GM13977 (cell line): ENCODE results near the gene RMP24.

Experiments used
- DNase-seq: peaks from one replicate; pipeline ENCODE4 v3.0.0; 2012; ENCODE audit warnings: low spot score
- in situ Hi-C: fragments of 300-500 bp; cut with MboI; formaldehyde crosslinking; loops from one replicate; pipeline ENCODE4 v1.12.0; 2022; ENCODE audit warnings: low sequenced_read_pairs, low pct_unique_long_range_greater_than_20kb, mixed read lengths, inconsistent platforms; ENCODE audit not compliant: unreplicated experiment
- TF ChIP-seq, protein P1 (sequence below): IDR thresholded peaks from 2 replicates; pipeline ENCODE4 v1.5.1; 2012; ENCODE audit warnings: mild to moderate bottlenecking, control low read depth; ENCODE audit not compliant: insufficient read depth; ENCODE audit errors: extremely low read depth, missing control alignments

RMP24 gene

DNA sequence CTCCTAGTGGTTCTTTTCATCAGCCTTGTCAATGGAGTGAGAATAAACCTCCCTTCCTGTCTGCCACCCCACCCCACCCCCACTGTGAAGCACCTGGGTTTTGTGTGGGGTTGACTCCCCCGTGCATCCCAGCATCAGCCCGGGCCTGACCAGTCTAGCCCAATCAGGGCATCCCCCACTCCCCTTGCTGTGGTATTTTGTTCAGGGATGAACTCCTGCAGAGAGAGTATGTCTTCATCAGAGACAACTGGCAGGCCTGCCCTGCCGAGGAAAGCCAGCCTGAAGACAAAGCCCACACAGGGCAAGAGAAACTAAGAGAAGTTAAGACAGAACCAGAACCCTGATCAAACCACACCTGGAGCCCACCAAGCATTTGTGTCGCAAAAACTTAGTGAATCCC lies 36.7 kb upstream of the RMP24 start:
- TF ChIP-seq, protein P1, sequence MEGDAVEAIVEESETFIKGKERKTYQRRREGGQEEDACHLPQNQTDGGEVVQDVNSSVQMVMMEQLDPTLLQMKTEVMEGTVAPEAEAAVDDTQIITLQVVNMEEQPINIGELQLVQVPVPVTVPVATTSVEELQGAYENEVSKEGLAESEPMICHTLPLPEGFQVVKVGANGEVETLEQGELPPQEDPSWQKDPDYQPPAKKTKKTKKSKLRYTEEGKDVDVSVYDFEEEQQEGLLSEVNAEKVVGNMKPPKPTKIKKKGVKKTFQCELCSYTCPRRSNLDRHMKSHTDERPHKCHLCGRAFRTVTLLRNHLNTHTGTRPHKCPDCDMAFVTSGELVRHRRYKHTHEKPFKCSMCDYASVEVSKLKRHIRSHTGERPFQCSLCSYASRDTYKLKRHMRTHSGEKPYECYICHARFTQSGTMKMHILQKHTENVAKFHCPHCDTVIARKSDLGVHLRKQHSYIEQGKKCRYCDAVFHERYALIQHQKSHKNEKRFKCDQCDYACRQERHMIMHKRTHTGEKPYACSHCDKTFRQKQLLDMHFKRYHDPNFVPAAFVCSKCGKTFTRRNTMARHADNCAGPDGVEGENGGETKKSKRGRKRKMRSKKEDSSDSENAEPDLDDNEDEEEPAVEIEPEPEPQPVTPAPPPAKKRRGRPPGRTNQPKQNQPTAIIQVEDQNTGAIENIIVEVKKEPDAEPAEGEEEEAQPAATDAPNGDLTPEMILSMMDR: no peak
- DNase-seq: no peak
- in situ Hi-C loops: no loop called here

DNA sequence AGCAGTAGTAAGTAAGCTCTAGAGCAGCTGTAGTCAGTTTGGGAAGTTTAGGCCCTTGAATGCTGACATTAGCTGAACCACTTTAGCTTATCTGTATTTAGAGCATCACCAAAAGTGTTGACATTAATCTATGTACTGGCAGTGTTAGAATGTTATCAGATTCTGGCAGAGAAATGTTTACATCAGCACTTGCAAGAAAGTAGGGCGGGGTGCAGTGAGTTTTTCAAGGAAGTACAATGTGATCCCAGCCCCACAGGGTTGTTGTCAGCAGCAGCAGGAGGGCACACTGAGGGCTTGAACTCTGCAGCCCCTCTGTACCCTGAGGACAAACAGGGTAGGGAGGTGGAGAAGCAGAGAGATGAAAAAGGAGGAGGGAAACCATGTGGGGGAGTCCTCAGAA lies 35.5 kb upstream of the RMP24 start:
- TF ChIP-seq, protein P1: no peak
- no peak for DNase-seq
- in situ Hi-C loops: no loop called here

DNA sequence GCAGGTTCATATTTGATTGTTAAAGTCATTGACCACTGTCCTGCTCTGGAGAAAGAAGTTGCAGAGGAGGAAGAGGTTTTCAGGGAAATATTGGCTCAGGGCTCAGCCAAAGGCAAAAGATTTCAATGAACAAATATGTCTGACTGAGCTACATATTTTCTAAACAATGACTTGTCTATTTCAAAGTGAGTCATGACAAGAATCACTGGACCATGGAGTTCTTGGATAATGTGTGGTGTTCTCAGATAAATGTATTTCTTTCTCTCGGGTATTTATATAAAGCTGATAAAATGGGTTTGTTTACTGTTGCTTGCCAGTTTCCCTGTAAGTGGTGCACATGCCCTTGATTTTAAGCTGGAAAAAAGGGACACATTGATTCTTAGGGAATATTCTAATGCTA lies 34.3 kb upstream of the RMP24 start:
- DNase-seq: no peak
- in situ Hi-C loops: no loop called here
- TF ChIP-seq, protein P1: no peak

DNA sequence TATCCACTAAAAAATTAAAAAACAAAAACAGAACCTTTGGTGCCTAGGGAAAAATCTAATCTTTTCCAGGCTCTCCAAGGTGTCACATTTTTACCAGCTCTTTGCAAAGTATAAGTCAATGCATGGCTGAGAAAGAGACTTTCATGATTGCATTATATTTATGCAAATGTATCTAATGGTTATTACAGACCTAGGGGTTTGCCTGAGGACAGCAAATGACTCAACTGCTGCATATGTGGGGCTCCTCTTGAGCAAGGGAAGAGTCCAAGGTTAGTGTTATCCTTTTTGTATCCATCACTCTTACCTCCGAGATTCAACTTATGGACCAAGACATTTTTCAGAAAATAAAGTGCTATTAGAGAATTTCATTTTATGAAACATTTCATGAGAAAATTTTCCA lies 33.9 kb upstream of the RMP24 start:
- no peak for DNase-seq
- in situ Hi-C loops: no loop called here
- TF ChIP-seq, protein P1: no peak

- no peak for DNase-seq
- in situ Hi-C loops: no loop called here
- TF ChIP-seq, protein P1: peak; percentile 39
Measured at GRCh38 chr18:35939138-35939537, 33.3 kb upstream of the RMP24 start.

DNA sequence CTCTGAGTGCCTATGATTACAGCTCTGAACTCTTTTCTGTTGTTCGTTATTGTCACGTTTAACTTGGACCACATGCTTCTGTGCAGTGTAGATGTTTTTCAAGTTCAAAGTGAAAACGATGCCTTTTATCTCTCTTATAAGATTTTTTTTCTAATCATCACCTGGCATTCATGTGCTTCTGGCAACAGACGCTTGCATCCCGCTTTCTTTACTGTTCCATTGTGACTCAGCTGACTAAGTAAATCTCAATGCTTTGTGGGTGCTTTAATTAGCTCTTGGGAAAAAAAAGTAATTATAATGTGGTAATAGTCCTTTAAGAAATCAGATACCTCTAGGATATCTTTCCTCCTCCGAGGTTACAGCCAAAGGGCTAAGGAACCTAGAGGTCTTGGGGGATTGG lies 31.2 kb upstream of the RMP24 start:
- in situ Hi-C loops: no loop called here
- DNase-seq: no peak
- TF ChIP-seq, protein P1: no peak

GRCh38 chr18:35942133-35942532 lies 30.3 kb upstream of the RMP24 start:
- TF ChIP-seq, protein P1: no peak
- no peak for DNase-seq
- in situ Hi-C loops: no loop called here
